IPS DF 6.9 (cell line): Measurements from ENCODE around the gene SLC50A1.
"Not testable (repeated sequence)": the region's sequence is repeated elsewhere in the genome, so short reads cannot be mapped to it uniquely, and the experiment has no call there.

Experiments used
- DNase-seq: peaks from one replicate; pipeline ENCODE4 v3.0.0-alpha.2; 2013; ENCODE audit warnings: low read depth, low spot score
- H3K27ac ChIP-seq: one replicate; pipeline ENCODE4 v1.5.1; 2013; ENCODE audit warnings: low read length, control low read depth
- H3K27me3 ChIP-seq: 2 replicates; pipeline ENCODE4 v1.6.1; 2013; ENCODE audit warnings: mild to moderate bottlenecking, low read length; ENCODE audit not compliant: control insufficient read depth, insufficient read depth
- H3K36me3 ChIP-seq: 2 replicates; pipeline ENCODE4 v1.6.1; 2013; ENCODE audit warnings: low read length; ENCODE audit not compliant: control insufficient read depth, insufficient read depth
- H3K4me1 ChIP-seq: 2 replicates; pipeline ENCODE4 v1.6.1; 2013; ENCODE audit warnings: low read length; ENCODE audit not compliant: control insufficient read depth, insufficient read depth
- H3K4me3 ChIP-seq: 2 replicates; pipeline ENCODE4 v1.5.1; 2013; ENCODE audit warnings: mild to moderate bottlenecking, low read length
- H3K9me3 ChIP-seq: 2 replicates; pipeline ENCODE4 v1.6.1; 2013; ENCODE audit warnings: low read length, inconsistent platforms; ENCODE audit not compliant: control insufficient read depth, insufficient read depth
- WGBS: extraction: QIAGEN DNeasy Blood & Tissue Kit; methylation state at CpG from one replicate; pipeline ENCODE4 v1.1.7; 2013; ENCODE audit warnings: mixed read lengths, missing lambda C conversion rate; ENCODE audit not compliant: insufficient read length, insufficient coverage; 5-methylcytosine and 5-hydroxymethylcytosine counted together

The SLC50A1 gene

GRCh38 chr1:155116113-155116764 is 19.4 kb upstream of the SLC50A1 start:
- Histone ChIP-seq H3K36me3 (no peaks in the 10 kb centered on the region), H3K4me1 (0 out of 2 replicates have a peak, but pooled peaks cover 2% of the 10 kb centered on the region), H3K4me3 (no peak overlapping the region), H3K27ac (no peak overlapping the region), H3K27me3 (peaks cover 3% of the 10 kb centered on the region), H3K9me3 (no peaks in the 10 kb centered on the region)
- DNase-seq = no peak
- WGBS = no CpG with 5 or more reads among the region's 5 CpGs

- Histone ChIP-seq H3K27me3 (peaks cover 3% of the 10 kb centered on the region; the same call in 1 of the 2 replicates), H3K4me1 (no peaks in the 10 kb centered on the region), H3K4me3 (no peak overlapping the region), H3K36me3 (no peaks in the 10 kb centered on the region), H3K27ac (no peak overlapping the region), H3K9me3 (no peaks in the 10 kb centered on the region)
- no CpG with 5 or more reads among the region's 4 CpGs for WGBS
- no peak for DNase-seq
Measured at GRCh38 chr1:155117610-155118009, 18.0 kb upstream of the SLC50A1 start.

- H3K27ac ChIP-seq, H3K9me3 ChIP-seq, H3K4me1 ChIP-seq, H3K4me3 ChIP-seq, H3K27me3 ChIP-seq, H3K36me3 ChIP-seq, DNase-seq: not testable (repeated sequence)
- WGBS = no CpG with 5 or more reads among the region's 7 CpGs
Measured at GRCh38 chr1:155118090-155118489, 17.6 kb upstream of the SLC50A1 start.

GRCh38 chr1:155120253-155120652 is 15.4 kb upstream of the SLC50A1 start:
- Histone ChIP-seq H3K36me3 (no peaks in the 10 kb centered on the region), H3K4me1 (peaks cover 3% of the 10 kb centered on the region; the same call in 1 of the 2 replicates), H3K27ac (no peak overlapping the region), H3K9me3 (no peaks in the 10 kb centered on the region), H3K27me3 (peaks cover 5% of the 10 kb centered on the region; the same call in 1 of the 2 replicates), H3K4me3 (no peak overlapping the region)
- no CpG with 5 or more reads among the region's 6 CpGs for WGBS
- DNase-seq = no peak

- no CpG with 5 or more reads among the region's 2 CpGs for WGBS
- H3K27me3 ChIP-seq = peaks cover 14% of the 10 kb centered on the region; the same call in 1 of the 2 replicates
- no peak overlapping the region for H3K27ac ChIP-seq
- H3K4me1 ChIP-seq = peaks cover 8% of the 10 kb centered on the region
- no peak overlapping the region for H3K4me3 ChIP-seq
- no peaks in the 10 kb centered on the region for H3K36me3 ChIP-seq
- no peaks in the 10 kb centered on the region for H3K9me3 ChIP-seq
- no peak for DNase-seq
Measured at GRCh38 chr1:155121249-155121648, 14.4 kb upstream of the SLC50A1 start.

- peaks cover 12% of the 10 kb centered on the region for H3K4me1 ChIP-seq
- peaks cover 25% of the 10 kb centered on the region for H3K27me3 ChIP-seq
- no peaks in the 10 kb centered on the region for H3K36me3 ChIP-seq
- H3K27ac ChIP-seq = no peak overlapping the region
- H3K9me3 ChIP-seq = no peaks in the 10 kb centered on the region
- H3K4me3 ChIP-seq = no peak overlapping the region
- no peak for DNase-seq
- WGBS = no CpG with 5 or more reads among the region's 2 CpGs
Measured at GRCh38 chr1:155122308-155122707, 13.3 kb upstream of the SLC50A1 start.

- Histone ChIP-seq H3K27me3 (peaks cover 31% of the 10 kb centered on the region), H3K27ac (no peak overlapping the region)
Measured at GRCh38 chr1:155123801-155124200, 11.9 kb upstream of the SLC50A1 start.

GRCh38 chr1:155124503-155125463 is 10.9 kb upstream of the SLC50A1 start:
- WGBS = no CpG with 5 or more reads among the region's 16 CpGs
- no peak for DNase-seq
- Histone ChIP-seq H3K27ac (no peak overlapping the region), H3K4me3 (no peak overlapping the region), H3K9me3 (no peaks in the 10 kb centered on the region), H3K4me1 (peaks cover 22% of the 10 kb centered on the region), H3K36me3 (no peaks in the 10 kb centered on the region), H3K27me3 (peaks cover 31% of the 10 kb centered on the region)

More at GRCh38 chr1:155123801-155124200, 11.9 kb upstream of the SLC50A1 start:
- no peak for DNase-seq
- Histone ChIP-seq H3K9me3 (no peaks in the 10 kb centered on the region), H3K4me3 (no peak overlapping the region), H3K4me1 (peaks cover 13% of the 10 kb centered on the region), H3K36me3 (no peaks in the 10 kb centered on the region)
- no CpG with 5 or more reads among the region's 4 CpGs for WGBS

- WGBS = no CpG with 5 or more reads among the region's 11 CpGs
- peaks cover 25% of the 10 kb centered on the region for H3K4me1 ChIP-seq
Measured at GRCh38 chr1:155125511-155125945, 10.1 kb upstream of the SLC50A1 start.

GRCh38 chr1:155125946-155126555 is 9.6 kb upstream of the SLC50A1 start:
- no CpG with 5 or more reads among the region's 53 CpGs for WGBS
- no peak overlapping the region for H3K27ac ChIP-seq
- no peaks in the 10 kb centered on the region for H3K9me3 ChIP-seq
- no peak for DNase-seq
- H3K4me3 ChIP-seq = peak overlapping the region; percentile 46; the same call in 1 of the 2 replicates
- H3K27me3 ChIP-seq = peaks cover 28% of the 10 kb centered on the region
- H3K36me3 ChIP-seq = no peaks in the 10 kb centered on the region
- H3K4me1 ChIP-seq = peaks cover 25% of the 10 kb centered on the region

More at GRCh38 chr1:155125511-155125945, 10.1 kb upstream of the SLC50A1 start:
- H3K4me3 ChIP-seq = no peak overlapping the region
- H3K9me3 ChIP-seq = no peaks in the 10 kb centered on the region
- H3K36me3 ChIP-seq = no peaks in the 10 kb centered on the region
- no peak overlapping the region for H3K27ac ChIP-seq
- no peak for DNase-seq
- peaks cover 28% of the 10 kb centered on the region for H3K27me3 ChIP-seq
